Mammary epithelial cell (primary cell): ENCODE measurements around the gene FAM229A.

Experiments used
- EZH2 ChIP-seq: IDR thresholded peaks from 2 replicates; pipeline ENCODE4 v1.6.1; 2012; ENCODE audit warnings: low read length, inconsistent platforms, borderline replicate concordance
- TF ChIP-seq, protein P1 (sequence below), 2 donors: IDR thresholded peaks in 1 of 2; conservative IDR thresholded peaks in 1 of 2; 2 replicates each; pipeline ENCODE4 v1.5.1; 2011 to 2012; ENCODE audit warnings: inconsistent platforms in 2 of 2, low read length in 2 of 2, mild to moderate bottlenecking in 2 of 2, control low read depth in 1 of 2, low read depth in 1 of 2; ENCODE audit not compliant: insufficient read depth in 1 of 2; ENCODE audit errors: extremely low read depth in 1 of 2

DNA sequence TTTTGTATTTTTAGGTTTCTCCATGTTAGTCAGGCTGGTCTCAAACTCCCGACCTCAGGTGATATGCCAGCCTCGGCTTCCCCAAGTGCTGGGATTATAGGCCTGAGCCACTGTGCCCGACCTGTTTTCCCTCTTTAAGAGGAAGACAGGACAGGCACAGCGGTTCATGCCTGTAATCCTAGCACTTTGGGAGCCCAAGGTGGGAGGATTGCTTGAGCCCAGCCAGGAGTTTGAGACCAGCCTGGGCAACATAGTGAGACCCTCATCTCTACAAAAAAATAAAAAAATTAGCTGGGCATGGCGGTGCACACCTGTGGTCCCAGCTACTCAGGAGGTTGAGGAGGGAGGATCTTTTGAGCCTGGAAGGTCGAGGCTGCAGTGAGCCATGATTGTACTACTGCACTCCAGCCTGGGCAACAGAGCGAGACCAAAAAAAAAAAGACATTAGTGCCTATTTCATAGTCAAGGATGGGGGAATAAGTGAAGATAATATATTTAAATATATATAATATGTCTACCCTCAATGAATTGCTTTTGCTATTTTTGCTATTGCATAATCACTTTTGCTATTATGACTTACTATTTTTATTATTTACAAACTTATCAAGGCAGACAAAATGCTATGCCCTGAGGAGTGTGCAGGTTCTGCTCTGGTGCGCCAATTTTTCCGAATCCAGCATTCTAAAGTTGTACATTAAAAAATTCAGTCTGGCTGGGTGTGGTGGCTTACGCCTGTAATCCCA lies 44.0 kb downstream of the FAM229A start:
- TF ChIP-seq, protein P1, sequence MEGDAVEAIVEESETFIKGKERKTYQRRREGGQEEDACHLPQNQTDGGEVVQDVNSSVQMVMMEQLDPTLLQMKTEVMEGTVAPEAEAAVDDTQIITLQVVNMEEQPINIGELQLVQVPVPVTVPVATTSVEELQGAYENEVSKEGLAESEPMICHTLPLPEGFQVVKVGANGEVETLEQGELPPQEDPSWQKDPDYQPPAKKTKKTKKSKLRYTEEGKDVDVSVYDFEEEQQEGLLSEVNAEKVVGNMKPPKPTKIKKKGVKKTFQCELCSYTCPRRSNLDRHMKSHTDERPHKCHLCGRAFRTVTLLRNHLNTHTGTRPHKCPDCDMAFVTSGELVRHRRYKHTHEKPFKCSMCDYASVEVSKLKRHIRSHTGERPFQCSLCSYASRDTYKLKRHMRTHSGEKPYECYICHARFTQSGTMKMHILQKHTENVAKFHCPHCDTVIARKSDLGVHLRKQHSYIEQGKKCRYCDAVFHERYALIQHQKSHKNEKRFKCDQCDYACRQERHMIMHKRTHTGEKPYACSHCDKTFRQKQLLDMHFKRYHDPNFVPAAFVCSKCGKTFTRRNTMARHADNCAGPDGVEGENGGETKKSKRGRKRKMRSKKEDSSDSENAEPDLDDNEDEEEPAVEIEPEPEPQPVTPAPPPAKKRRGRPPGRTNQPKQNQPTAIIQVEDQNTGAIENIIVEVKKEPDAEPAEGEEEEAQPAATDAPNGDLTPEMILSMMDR (conservative IDR thresholded peaks at IDR 0.05 in 1 of 2, IDR thresholded peaks at IDR 0.05 in 1 of 2; ENCODE audit: extremely low read depth in 1 of 2, insufficient read depth in 1 of 2, low read depth in 1 of 2, low read length in 2 of 2), result no peak
- TF ChIP-seq EZH2, result no peak
